HG02642 (cell line): ENCODE results near the gene SKAP1.
A peak's percentile ranks its signal among the peaks of the same experiment; 100 is the strongest.

Experiments used
- ATAC-seq: cut with Tn5 transposase; IDR thresholded peaks from one replicate; pipeline ENCODE4 v1.9.1; 2021; ENCODE audit warnings: mild to moderate bottlenecking; ENCODE audit not compliant: unreplicated experiment, poor library complexity

SKAP1 gene

GRCh38 chr17:48128400-48128799, 301.6 kb downstream of the SKAP1 start:
- no peak for ATAC-seq

GRCh38 chr17:48127371-48128051, 302.5 kb downstream of the SKAP1 start:
- no peak for ATAC-seq

- no peak for ATAC-seq
Observed at GRCh38 chr17:48126532-48126850, 303.5 kb downstream of the SKAP1 start.

GRCh38 chr17:48125829-48126531, 304.0 kb downstream of the SKAP1 start:
- no peak for ATAC-seq

- no peak for ATAC-seq
Observed at GRCh38 chr17:48123776-48124388, 306.1 kb downstream of the SKAP1 start.

GRCh38 chr17:48123111-48123510, 306.9 kb downstream of the SKAP1 start:
- no peak for ATAC-seq

GRCh38 chr17:48122665-48123045, 307.4 kb downstream of the SKAP1 start:
- no peak for ATAC-seq

GRCh38 chr17:48121923-48122664, 307.9 kb downstream of the SKAP1 start:
- no peak for ATAC-seq

GRCh38 chr17:48113201-48113676, 316.8 kb downstream of the SKAP1 start:
- peak; percentile 42 for ATAC-seq

GRCh38 chr17:48111937-48112241, 318.1 kb downstream of the SKAP1 start:
- no peak for ATAC-seq

GRCh38 chr17:48110761-48111160, 319.3 kb downstream of the SKAP1 start:
- ATAC-seq, result no peak

- peak; percentile 84 for ATAC-seq
Observed at GRCh38 chr17:48107137-48108055, 322.6 kb downstream of the SKAP1 start, which contains the start of gene SNX11. SNX11 (plus strand) TSS chr17:48107766; CDS start chr17:48112044, 4,278 bp downstream.

- no peak for ATAC-seq
Observed at GRCh38 chr17:48106802-48107136, 323.2 kb downstream of the SKAP1 start.

GRCh38 chr17:48104440-48104839, 325.6 kb downstream of the SKAP1 start:
- no peak for ATAC-seq

GRCh38 chr17:48102798-48103715, 327.0 kb downstream of the SKAP1 start:
- no peak for ATAC-seq

GRCh38 chr17:48102043-48102750, 327.8 kb downstream of the SKAP1 start:
- ATAC-seq, result no peak

GRCh38 chr17:48101012-48101720, 328.8 kb downstream of the SKAP1 start, which contains the start of gene CBX1:
CBX1 (minus strand) TSS chr17:48101478; CDS start chr17:48077004, 24,474 bp downstream.
- ATAC-seq, result peak; percentile 89

- no peak for ATAC-seq
Observed at GRCh38 chr17:48100591-48101011, 329.4 kb downstream of the SKAP1 start.
